ENCODE data around the gene SOD3. TPM values are rescaled to one million over a fixed set of nuclear protein-coding genes. Genes with fewer than 3 reads are reported as not detected.

SOD3 gene
- total RNA-seq, 1 experiment from 2014 or later: 1.0 TPM

DNA sequence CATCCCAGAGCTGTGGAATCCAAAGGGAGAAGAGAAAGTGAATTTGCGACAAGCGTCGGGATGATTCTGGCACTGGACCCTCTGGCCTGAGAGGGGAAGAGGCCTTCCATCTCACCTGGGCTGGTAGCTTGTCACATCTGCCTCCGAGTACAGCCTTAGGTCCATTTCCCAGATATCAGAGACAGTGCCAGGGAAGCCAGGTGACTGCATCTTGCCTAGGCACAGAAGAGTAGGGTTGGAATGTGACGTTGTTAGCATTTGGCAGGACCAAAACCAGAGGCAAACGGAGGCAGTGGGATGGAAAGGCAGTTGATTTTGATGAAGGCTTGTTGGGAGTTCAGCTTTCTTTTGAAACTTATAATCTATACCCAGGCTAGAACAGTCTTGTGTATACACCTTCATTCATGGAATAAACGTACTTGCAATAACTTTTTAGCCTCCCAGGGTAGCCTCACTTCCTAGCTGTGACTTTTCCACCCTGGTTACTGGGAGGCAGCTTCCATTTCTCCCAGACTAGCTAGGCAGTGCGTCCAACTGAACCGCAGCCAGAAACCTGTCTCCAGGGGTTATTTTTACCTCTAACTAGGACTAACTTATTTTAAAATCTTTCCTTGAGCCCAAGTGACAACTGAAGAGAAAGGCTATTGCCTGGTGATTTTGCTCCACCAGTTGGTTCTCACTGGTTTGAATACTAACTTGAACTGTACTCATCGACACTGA, 5.9 kb downstream of the SOD3 start:
- H3K4me3 ChIP-seq (ENCODE audit: low read depth in 2 of 2, low read length in 2 of 2): no peak overlapping the region
- H3K27me3 ChIP-seq (ENCODE audit: control insufficient read depth, insufficient read depth, low read length): no peaks in the 10 kb centered on the region
- in situ Hi-C loops (cut with HindIII; ENCODE audit: low pct_unique_long_range_greater_than_20kb, low sequenced_read_pairs) (no loop called here), intact Hi-C loops (cut with micrococcal nuclease; ENCODE audit: unreplicated experiment) (no loop called here)
- ChIA-PET CTCF (no interaction called here), POLR2A (no interaction called here)
- no peaks in the 10 kb centered on the region for H3K9me3 ChIP-seq (ENCODE audit: control insufficient read depth, insufficient read depth, low read depth, low read length)
- H3K4me1 ChIP-seq (ENCODE audit: control insufficient read depth, insufficient read depth, low read length): no peaks in the 10 kb centered on the region
- no peak overlapping the region for H3K27ac ChIP-seq (ENCODE audit: low read length)
- ATAC-seq (no peak), DNase-seq (ENCODE audit: low read depth, low spot score) (no peak)
- BruUV-seq (replicated peaks): no TSS peak
- H3K36me3 ChIP-seq (ENCODE audit: control insufficient read depth, insufficient read depth, low read length): no peaks in the 10 kb centered on the region
- TF ChIP-seq SIN3A (IDR thresholded peaks at IDR 0.05; ENCODE audit: borderline replicate concordance, insufficient read depth, low read depth, low read length) (no peak), POLR2AphosphoS5 (IDR thresholded peaks at IDR 0.05; ENCODE audit: low read depth, low read length) (no peak), TCF7L2 (IDR thresholded peaks at IDR 0.05; ENCODE audit: low read depth, low read length) (no peak)
- TF ChIP-seq, protein P1, sequence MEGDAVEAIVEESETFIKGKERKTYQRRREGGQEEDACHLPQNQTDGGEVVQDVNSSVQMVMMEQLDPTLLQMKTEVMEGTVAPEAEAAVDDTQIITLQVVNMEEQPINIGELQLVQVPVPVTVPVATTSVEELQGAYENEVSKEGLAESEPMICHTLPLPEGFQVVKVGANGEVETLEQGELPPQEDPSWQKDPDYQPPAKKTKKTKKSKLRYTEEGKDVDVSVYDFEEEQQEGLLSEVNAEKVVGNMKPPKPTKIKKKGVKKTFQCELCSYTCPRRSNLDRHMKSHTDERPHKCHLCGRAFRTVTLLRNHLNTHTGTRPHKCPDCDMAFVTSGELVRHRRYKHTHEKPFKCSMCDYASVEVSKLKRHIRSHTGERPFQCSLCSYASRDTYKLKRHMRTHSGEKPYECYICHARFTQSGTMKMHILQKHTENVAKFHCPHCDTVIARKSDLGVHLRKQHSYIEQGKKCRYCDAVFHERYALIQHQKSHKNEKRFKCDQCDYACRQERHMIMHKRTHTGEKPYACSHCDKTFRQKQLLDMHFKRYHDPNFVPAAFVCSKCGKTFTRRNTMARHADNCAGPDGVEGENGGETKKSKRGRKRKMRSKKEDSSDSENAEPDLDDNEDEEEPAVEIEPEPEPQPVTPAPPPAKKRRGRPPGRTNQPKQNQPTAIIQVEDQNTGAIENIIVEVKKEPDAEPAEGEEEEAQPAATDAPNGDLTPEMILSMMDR (IDR thresholded peaks at IDR 0.05): no peak
- TF ChIP-seq, protein P2, sequence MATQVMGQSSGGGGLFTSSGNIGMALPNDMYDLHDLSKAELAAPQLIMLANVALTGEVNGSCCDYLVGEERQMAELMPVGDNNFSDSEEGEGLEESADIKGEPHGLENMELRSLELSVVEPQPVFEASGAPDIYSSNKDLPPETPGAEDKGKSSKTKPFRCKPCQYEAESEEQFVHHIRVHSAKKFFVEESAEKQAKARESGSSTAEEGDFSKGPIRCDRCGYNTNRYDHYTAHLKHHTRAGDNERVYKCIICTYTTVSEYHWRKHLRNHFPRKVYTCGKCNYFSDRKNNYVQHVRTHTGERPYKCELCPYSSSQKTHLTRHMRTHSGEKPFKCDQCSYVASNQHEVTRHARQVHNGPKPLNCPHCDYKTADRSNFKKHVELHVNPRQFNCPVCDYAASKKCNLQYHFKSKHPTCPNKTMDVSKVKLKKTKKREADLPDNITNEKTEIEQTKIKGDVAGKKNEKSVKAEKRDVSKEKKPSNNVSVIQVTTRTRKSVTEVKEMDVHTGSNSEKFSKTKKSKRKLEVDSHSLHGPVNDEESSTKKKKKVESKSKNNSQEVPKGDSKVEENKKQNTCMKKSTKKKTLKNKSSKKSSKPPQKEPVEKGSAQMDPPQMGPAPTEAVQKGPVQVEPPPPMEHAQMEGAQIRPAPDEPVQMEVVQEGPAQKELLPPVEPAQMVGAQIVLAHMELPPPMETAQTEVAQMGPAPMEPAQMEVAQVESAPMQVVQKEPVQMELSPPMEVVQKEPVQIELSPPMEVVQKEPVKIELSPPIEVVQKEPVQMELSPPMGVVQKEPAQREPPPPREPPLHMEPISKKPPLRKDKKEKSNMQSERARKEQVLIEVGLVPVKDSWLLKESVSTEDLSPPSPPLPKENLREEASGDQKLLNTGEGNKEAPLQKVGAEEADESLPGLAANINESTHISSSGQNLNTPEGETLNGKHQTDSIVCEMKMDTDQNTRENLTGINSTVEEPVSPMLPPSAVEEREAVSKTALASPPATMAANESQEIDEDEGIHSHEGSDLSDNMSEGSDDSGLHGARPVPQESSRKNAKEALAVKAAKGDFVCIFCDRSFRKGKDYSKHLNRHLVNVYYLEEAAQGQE (IDR thresholded peaks at IDR 0.05; ENCODE audit: insufficient read depth in 1 of 2, low read depth in 2 of 2, low read length in 1 of 2): no peak

DNA sequence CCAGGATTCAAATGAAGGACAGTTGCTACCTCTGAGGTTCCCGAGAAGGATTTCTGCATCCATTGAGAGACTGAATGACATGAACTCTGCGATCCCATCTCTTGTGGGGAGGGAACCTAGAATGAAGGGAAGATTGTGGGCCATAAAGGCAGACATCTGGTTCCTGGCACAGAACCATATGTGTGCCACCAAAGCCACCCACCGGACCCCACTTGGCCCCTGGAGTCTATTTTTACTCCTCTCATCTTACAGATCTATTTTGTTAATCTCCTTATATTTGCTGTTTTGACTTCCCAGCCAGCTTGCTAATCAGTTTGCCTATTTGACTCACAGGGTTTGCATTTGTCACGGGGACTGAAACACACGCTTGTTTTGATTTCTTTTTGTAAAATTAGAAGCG, 7.3 kb downstream of the SOD3 start:
- Histone ChIP-seq H3K36me3 (ENCODE audit: control insufficient read depth, insufficient read depth, low read length) (no peaks in the 10 kb centered on the region), H3K9me3 (ENCODE audit: control insufficient read depth, insufficient read depth, low read depth, low read length) (no peaks in the 10 kb centered on the region), H3K4me1 (ENCODE audit: control insufficient read depth, insufficient read depth, low read length) (no peaks in the 10 kb centered on the region), H3K27ac (ENCODE audit: low read length) (no peak overlapping the region), H3K4me3 (ENCODE audit: low read depth in 2 of 2, low read length in 2 of 2) (no peak overlapping the region), H3K27me3 (ENCODE audit: control insufficient read depth, insufficient read depth, low read length) (no peaks in the 10 kb centered on the region)
- in situ Hi-C loops (cut with HindIII; ENCODE audit: low pct_unique_long_range_greater_than_20kb, low sequenced_read_pairs): no loop called here
- TF ChIP-seq SIN3A (IDR thresholded peaks at IDR 0.05; ENCODE audit: borderline replicate concordance, insufficient read depth, low read depth, low read length): no peak
- TF ChIP-seq POLR2AphosphoS5 (IDR thresholded peaks at IDR 0.05; ENCODE audit: low read depth, low read length): no peak
- TF ChIP-seq TCF7L2 (IDR thresholded peaks at IDR 0.05; ENCODE audit: low read depth, low read length): no peak
- TF ChIP-seq, protein P1 (IDR thresholded peaks at IDR 0.05): no peak
- TF ChIP-seq, protein P2 (IDR thresholded peaks at IDR 0.05; ENCODE audit: insufficient read depth in 1 of 2, low read depth in 2 of 2, low read length in 1 of 2): no peak
- no peak for ATAC-seq
- ChIA-PET POLR2A (interaction anchor here (0.5 kb wide), 1 partner anchor 10 kb away, joined by 4 read pairs; no protein-coding TSS in a partner anchor), CTCF (no interaction called here)
- BruUV-seq (replicated peaks): no TSS peak
- no peak for DNase-seq (ENCODE audit: low read depth, low spot score)
- intact Hi-C loops (cut with micrococcal nuclease; ENCODE audit: unreplicated experiment): no loop called here

All from Panc1 (cell line).